Measurements from ENCODE around the gene TOR1B.
"Not testable (repeated sequence)": the region's sequence is repeated elsewhere in the genome, so short reads cannot be mapped to it uniquely, and the experiment has no call there.

TOR1B gene, protein sequence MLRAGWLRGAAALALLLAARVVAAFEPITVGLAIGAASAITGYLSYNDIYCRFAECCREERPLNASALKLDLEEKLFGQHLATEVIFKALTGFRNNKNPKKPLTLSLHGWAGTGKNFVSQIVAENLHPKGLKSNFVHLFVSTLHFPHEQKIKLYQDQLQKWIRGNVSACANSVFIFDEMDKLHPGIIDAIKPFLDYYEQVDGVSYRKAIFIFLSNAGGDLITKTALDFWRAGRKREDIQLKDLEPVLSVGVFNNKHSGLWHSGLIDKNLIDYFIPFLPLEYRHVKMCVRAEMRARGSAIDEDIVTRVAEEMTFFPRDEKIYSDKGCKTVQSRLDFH

DNA sequence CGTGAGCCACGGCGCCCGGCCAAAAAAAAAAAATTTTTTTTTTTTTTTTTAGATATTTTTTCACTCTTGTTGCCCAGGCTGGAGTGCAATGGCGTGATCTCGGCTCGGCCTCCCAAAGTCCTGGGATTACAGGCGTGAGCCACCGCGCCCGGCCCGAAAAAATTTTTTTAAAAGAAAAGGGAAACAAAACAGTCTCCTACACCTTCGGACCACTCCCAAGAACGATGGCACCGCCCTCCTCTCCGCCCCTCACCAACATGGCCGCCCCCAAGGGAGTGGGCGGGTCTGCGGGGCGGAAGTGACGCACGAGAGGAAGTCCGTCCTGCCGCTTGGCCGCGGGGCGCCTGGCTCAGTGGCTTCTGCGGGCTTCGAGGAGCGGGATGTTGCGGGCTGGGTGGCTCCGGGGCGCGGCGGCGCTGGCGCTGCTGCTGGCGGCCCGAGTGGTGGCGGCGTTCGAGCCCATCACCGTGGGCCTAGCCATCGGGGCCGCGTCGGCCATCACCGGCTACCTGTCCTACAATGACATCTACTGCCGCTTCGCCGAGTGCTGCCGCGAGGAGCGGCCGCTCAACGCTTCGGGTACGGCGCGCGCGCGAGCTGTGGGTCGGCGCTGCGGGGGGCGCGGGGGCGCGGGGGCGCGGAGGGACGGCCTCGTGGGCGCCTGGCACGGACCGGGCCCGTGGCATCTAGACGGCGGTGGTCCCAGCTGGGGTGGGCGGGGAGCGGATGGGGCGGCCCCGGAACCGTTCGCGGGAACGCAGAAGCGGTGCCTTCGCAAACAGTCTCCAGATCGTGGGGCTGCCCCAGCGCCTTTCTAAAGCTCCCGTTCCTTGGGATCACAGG is at the start of gene TOR1B:
TSS of gene TOR1B (plus strand) at position 352 of the 843 bp plus-strand sequence. CDS start at position 381, 29 bp downstream.
- H3K4me1 ChIP-seq (ENCODE audit: control insufficient read depth, insufficient read depth, low read length), result peaks cover 18% of the 10 kb centered on the region
- H3K4me3 ChIP-seq (ENCODE audit: low read length), result peak within 1 kb of the TSS; percentile 60
- H3K36me3 ChIP-seq (ENCODE audit: control insufficient read depth, insufficient read depth, low read length), result no peaks in the 10 kb centered on the region
- H3K27me3 ChIP-seq (ENCODE audit: control insufficient read depth, insufficient read depth, low read length), result no peaks in the 10 kb centered on the region
- no peaks in the 10 kb centered on the region for H3K9me3 ChIP-seq (ENCODE audit: control insufficient read depth, low read length)
- H3K9ac ChIP-seq (ENCODE audit: low read length), result peak within 1 kb of the TSS; percentile 42

DNA sequence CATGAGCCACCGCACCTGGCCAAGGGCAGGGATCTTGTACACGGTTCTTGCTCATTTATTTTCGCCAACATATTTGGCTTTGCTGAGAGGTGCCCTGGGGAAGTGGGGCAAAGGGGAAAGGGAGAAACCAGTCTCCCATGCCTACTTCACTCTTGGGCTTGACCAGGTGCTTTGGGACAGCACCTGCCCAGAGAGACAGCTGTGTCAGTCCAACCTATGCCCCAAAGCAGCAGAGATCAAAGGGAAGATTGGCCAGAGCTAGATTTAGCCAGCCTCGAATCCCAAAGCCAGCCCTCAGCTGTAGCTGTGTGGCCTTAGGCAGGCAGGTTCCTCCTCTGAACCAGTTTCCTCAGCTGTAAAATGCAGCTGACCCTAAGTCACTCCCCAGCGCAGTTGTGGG is 47.8 kb upstream of the TOR1B start:
- peaks cover 13% of the 10 kb centered on the region for H3K27me3 ChIP-seq (ENCODE audit: control insufficient read depth, insufficient read depth, low read length)
- H3K9ac ChIP-seq (ENCODE audit: low read length), result no peak overlapping the region
- no peaks in the 10 kb centered on the region for H3K9me3 ChIP-seq (ENCODE audit: control insufficient read depth, low read length)
- H3K36me3 ChIP-seq (ENCODE audit: control insufficient read depth, insufficient read depth, low read length), result no peaks in the 10 kb centered on the region
- H3K4me1 ChIP-seq (ENCODE audit: control insufficient read depth, insufficient read depth, low read length), result peaks cover 21% of the 10 kb centered on the region
- no peak overlapping the region for H3K4me3 ChIP-seq (ENCODE audit: low read length)

DNA sequence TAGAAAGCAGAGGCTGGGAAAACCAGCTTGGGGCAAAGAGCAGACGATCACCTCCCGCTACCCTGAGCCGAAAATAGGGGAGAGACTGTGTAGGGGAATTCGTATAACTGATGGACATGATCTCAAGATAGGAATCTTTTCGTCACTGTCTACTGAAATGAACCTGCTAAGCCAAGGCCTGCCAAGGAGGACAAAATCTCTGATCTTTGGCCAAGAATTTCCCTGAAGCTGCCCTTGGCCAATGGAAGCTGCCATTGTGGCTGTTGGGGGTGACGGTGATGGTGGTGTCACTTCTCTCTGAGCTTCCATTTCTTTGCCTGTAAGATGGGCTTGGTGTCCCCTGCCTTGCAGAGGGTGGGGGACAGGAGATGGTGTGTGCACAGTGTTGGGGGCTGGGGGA is 46.8 kb upstream of the TOR1B start:
- peaks cover 13% of the 10 kb centered on the region for H3K27me3 ChIP-seq (ENCODE audit: control insufficient read depth, insufficient read depth, low read length)
- H3K36me3 ChIP-seq (ENCODE audit: control insufficient read depth, insufficient read depth, low read length), result no peaks in the 10 kb centered on the region
- H3K9ac ChIP-seq (ENCODE audit: low read length), result no peak overlapping the region
- peaks cover 21% of the 10 kb centered on the region for H3K4me1 ChIP-seq (ENCODE audit: control insufficient read depth, insufficient read depth, low read length)
- H3K4me3 ChIP-seq (ENCODE audit: low read length), result no peak overlapping the region
- H3K9me3 ChIP-seq (ENCODE audit: control insufficient read depth, low read length), result no peaks in the 10 kb centered on the region

DNA sequence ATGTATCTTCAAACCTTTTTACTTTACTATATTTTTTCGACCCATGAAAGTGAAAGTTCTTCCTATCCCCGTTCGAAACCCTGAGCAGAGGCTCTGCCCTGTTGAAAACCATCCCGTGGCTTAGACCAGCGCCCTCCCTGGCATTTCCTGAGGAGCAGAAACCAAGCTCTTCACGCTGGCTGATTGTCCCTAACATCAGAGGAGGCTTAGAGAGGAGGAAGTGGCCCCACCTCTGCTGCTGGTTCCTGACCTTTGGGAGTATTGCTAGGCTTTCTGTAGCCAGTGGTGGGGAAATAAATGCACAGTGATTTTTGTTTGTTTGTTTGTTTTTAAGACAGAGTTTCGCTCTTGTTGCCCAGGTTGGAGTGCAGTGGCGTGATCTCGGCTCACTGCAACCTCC is 45.9 kb upstream of the TOR1B start:
- Histone ChIP-seq H3K36me3 (ENCODE audit: control insufficient read depth, insufficient read depth, low read length) (no peaks in the 10 kb centered on the region), H3K27me3 (ENCODE audit: control insufficient read depth, insufficient read depth, low read length) (peaks cover 13% of the 10 kb centered on the region), H3K4me3 (ENCODE audit: low read length) (no peak overlapping the region), H3K4me1 (ENCODE audit: control insufficient read depth, insufficient read depth, low read length) (peaks cover 22% of the 10 kb centered on the region), H3K9me3 (ENCODE audit: control insufficient read depth, low read length) (no peaks in the 10 kb centered on the region), H3K9ac (ENCODE audit: low read length) (no peak overlapping the region)

DNA sequence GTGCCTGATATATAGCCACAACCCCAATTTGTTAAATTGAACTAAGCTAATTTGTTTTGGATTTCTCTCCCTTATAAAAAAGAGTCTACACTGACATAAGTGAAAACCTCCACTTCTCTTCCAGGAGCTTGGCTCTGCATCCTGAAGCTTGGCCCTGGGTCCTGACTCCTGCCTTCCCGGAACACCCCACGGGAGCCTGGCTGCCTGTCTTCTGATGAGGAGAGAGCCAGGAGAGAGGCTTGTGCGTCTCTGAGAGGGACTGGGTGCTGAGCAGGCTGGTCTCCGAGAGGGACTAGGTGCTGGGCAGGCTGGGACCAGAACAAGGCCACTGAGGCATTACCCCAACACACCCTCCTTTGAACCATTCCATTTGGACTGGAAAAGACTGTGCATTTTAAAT is 43.7 kb upstream of the TOR1B start:
- Histone ChIP-seq H3K9me3 (ENCODE audit: control insufficient read depth, low read length) (no peaks in the 10 kb centered on the region), H3K4me1 (ENCODE audit: control insufficient read depth, insufficient read depth, low read length) (peaks cover 21% of the 10 kb centered on the region), H3K27me3 (ENCODE audit: control insufficient read depth, insufficient read depth, low read length) (peaks cover 7% of the 10 kb centered on the region), H3K4me3 (ENCODE audit: low read length) (no peak overlapping the region), H3K9ac (ENCODE audit: low read length) (no peak overlapping the region), H3K36me3 (ENCODE audit: control insufficient read depth, insufficient read depth, low read length) (no peaks in the 10 kb centered on the region)

DNA sequence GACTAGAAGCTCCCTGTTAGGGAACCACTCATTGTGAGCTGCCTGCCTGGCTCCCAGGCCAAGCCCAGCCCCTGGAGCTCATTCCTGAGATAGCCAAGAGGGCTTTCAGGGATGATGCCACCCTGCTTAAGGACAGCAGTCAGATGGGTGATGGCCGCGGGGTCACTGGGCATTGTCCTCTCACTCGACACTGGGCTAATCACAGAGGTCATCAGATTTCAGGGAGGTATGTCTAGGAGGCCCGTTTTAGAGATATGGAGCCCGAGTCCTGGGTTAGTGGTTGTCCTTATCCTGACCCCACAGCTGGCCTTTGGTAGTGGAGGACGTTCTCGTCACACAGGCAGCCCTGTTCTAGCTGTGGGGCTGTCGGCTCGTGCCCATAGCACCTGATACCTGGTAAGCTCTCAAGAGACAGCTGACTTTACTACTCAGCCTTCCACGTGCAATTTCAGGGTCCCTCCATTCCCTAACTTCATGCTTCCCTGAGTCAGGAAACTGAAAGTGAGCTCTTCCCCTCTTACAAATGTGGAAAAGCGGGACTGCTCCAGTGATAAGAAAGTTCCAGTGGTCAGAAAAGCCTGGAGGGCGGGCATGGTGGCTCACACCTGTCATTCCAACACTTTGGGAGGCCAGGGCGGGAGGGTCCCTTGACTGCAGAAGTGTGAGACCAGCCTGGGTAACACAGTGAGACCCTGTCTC is 43.0 kb upstream of the TOR1B start:
- Histone ChIP-seq H3K4me1 (ENCODE audit: control insufficient read depth, insufficient read depth, low read length) (peaks cover 21% of the 10 kb centered on the region), H3K9ac (ENCODE audit: low read length) (no peak overlapping the region), H3K36me3 (ENCODE audit: control insufficient read depth, insufficient read depth, low read length) (no peaks in the 10 kb centered on the region), H3K9me3 (ENCODE audit: control insufficient read depth, low read length) (no peaks in the 10 kb centered on the region), H3K4me3 (ENCODE audit: low read length) (no peak overlapping the region), H3K27me3 (ENCODE audit: control insufficient read depth, insufficient read depth, low read length) (peaks cover 7% of the 10 kb centered on the region)

DNA sequence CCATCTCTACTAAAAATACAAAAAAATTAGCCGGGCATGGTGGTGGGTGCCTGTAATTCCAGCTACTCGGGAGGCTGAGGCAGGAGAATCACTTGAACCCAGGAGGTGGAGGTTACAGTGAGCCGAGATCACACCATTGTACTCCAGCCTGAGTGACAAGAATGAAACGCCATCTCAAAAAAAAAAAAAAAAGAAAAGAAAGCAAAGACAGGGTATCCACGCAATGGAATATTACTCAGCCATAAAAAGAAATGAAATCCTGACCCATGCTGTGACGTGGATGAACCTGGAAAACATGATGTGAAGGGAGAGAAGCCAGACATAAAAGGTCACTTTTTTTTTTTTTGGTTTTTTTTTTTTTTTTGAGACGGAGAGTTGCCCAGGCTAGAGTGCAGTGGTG is 42.2 kb upstream of the TOR1B start:
- not testable (repeated sequence) for H3K27me3 ChIP-seq (ENCODE audit: control insufficient read depth, insufficient read depth, low read length); H3K9ac ChIP-seq (ENCODE audit: low read length); H3K4me3 ChIP-seq (ENCODE audit: low read length); H3K9me3 ChIP-seq (ENCODE audit: control insufficient read depth, low read length); H3K36me3 ChIP-seq (ENCODE audit: control insufficient read depth, insufficient read depth, low read length)
- peaks cover 21% of the 10 kb centered on the region for H3K4me1 ChIP-seq (ENCODE audit: control insufficient read depth, insufficient read depth, low read length)

DNA sequence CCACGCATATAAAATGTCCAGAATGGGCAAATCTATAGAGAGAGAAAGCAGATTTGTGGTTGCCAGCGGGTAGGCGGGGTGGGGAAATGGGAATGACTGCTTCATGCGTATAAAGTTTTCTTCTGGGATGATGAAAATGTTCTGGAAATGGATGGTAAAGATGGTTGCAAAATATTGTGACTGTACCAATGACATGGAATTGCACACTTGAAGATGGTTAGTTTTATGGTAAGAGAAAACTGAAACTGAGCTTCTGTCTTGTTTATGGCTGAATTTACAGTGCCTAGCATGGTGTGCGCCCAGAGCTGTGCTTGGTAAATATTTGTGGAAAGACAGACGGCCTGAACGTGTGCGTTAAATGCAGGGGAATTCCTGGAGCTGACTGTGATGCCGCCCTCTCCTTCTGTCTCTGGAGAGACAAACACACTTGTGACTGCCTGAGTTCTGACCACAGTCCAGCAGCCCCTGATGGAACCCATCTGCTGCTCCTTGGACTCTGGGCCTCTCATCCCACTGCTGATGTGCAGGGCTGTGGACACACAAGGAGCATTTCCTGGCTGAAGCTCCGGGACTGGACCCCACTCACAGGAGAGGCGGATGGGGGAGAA is 41.6 kb upstream of the TOR1B start:
- no peaks in the 10 kb centered on the region for H3K27me3 ChIP-seq (ENCODE audit: control insufficient read depth, insufficient read depth, low read length)
- H3K4me1 ChIP-seq (ENCODE audit: control insufficient read depth, insufficient read depth, low read length), result peaks cover 21% of the 10 kb centered on the region
- H3K4me3 ChIP-seq (ENCODE audit: low read length), result no peak overlapping the region
- no peak overlapping the region for H3K9ac ChIP-seq (ENCODE audit: low read length)
- no peaks in the 10 kb centered on the region for H3K9me3 ChIP-seq (ENCODE audit: control insufficient read depth, low read length)
- H3K36me3 ChIP-seq (ENCODE audit: control insufficient read depth, insufficient read depth, low read length), result no peaks in the 10 kb centered on the region

DNA sequence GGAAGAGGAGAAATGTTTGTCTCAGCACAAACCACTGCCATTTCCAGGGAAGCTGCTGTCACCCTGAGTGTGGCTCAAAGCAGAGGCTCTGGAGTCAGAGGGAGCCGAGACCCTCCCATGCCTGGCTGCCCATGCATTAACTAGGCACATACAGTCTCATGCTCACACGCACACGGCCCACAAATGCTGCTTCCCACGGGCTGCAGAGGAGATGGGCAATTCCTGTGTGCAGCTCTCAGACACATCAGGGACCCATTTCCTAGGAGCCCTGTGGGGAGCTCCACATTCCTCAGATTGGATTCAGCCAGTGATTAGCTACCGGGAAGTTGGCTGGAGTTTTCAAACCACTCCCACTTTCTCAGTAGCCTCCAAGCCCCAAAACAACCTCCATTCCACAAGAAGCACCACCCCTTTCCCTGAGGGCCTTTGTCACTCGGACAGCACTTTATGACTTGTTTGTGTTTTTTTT is 41.0 kb upstream of the TOR1B start:
- H3K36me3 ChIP-seq (ENCODE audit: control insufficient read depth, insufficient read depth, low read length), result no peaks in the 10 kb centered on the region
- no peaks in the 10 kb centered on the region for H3K27me3 ChIP-seq (ENCODE audit: control insufficient read depth, insufficient read depth, low read length)
- peaks cover 21% of the 10 kb centered on the region for H3K4me1 ChIP-seq (ENCODE audit: control insufficient read depth, insufficient read depth, low read length)
- no peak overlapping the region for H3K4me3 ChIP-seq (ENCODE audit: low read length)
- no peaks in the 10 kb centered on the region for H3K9me3 ChIP-seq (ENCODE audit: control insufficient read depth, low read length)
- no peak overlapping the region for H3K9ac ChIP-seq (ENCODE audit: low read length)

DNA sequence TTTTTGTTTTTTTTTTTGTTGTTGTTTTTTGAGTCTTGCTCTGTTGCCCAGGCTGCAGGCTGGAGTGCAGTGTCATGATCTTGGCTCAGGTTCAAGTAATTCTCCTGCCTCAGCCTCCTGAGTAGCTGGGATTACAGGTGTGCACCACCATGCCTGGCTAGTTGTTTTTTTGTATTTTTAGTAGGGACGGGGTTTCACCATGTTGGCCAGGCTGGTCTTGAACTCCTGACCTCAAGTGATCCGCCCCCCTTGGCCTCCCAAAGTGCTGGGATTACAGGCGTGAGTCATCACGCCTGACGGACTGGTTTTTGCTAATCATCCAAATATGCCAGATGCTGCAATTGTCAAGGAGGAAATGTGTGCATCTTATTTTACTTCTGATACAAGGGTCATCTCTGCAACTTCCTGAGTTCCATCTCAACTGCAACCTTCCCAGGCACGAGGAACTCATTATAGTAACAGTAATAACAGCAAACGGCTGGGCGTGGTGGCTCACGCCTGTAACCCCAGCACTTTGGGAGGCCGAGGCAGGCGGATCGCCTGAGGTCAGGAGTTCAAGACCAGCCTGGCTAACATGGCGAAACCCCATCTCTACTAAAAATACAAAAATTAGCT is 40.5 kb upstream of the TOR1B start:
- peaks cover 21% of the 10 kb centered on the region for H3K4me1 ChIP-seq (ENCODE audit: control insufficient read depth, insufficient read depth, low read length)
- not testable (repeated sequence) for H3K27me3 ChIP-seq (ENCODE audit: control insufficient read depth, insufficient read depth, low read length); H3K4me3 ChIP-seq (ENCODE audit: low read length); H3K9ac ChIP-seq (ENCODE audit: low read length); H3K36me3 ChIP-seq (ENCODE audit: control insufficient read depth, insufficient read depth, low read length); H3K9me3 ChIP-seq (ENCODE audit: control insufficient read depth, low read length)

All from mucosa of stomach (tissue), 1 donor.